Neural cell (in vitro differentiated cells): Measurements from ENCODE around the gene CAMK2D. TPM values are rescaled to one million over a fixed set of nuclear protein-coding genes. Genes with fewer than 3 reads are reported as not detected.

ENCODE experiments used
- H2AFZ ChIP-seq: fragments of 200-600, 300-800 bp; sonication (generic), shearing (Covaris generic); 2 replicates; pipeline ENCODE4 v1.6.0; 2014; ENCODE audit warnings: low read depth, mild to moderate bottlenecking, antibody characterized with exemption, low read length, moderate library complexity
- H3F3A ChIP-seq: fragments of 200-600 bp; shearing (Covaris generic); 2 replicates; pipeline ENCODE4 v1.6.1; 2016; ENCODE audit warnings: mild to moderate bottlenecking, moderate library complexity, mixed read lengths, antibody characterized with exemption, low read length; ENCODE audit not compliant: insufficient read depth, poor library complexity, severe bottlenecking
- H3K27ac ChIP-seq: fragments of 200-600, 300-800 bp; sonication (generic), shearing (Covaris generic); 2 replicates; pipeline ENCODE4 v1.5.1; 2014; ENCODE audit warnings: mild to moderate bottlenecking, low read length, moderate library complexity
- H3K27me3 ChIP-seq: fragments of 300-800, 200-600 bp; sonication (generic), shearing (Covaris generic); 2 replicates; pipeline ENCODE4 v1.6.0; 2014; ENCODE audit warnings: mild to moderate bottlenecking, low read depth, low read length, moderate library complexity; ENCODE audit not compliant: insufficient read depth
- H3K36me3 ChIP-seq: fragments of 300-800, 200-600 bp; sonication (generic), shearing (Covaris generic); 2 replicates; pipeline ENCODE4 v1.5.1; 2014; ENCODE audit warnings: mild to moderate bottlenecking, antibody characterized with exemption, low read length, moderate library complexity; ENCODE audit not compliant: insufficient read depth
- H3K4me2 ChIP-seq: fragments of 300-800, 200-600 bp; sonication (generic), shearing (Covaris generic); 2 replicates; pipeline ENCODE4 v1.6.0; 2014; ENCODE audit warnings: mild to moderate bottlenecking, low read length
- H3K4me3 ChIP-seq: fragments of 300-800, 200-600 bp; sonication (generic), shearing (Covaris generic); 2 replicates; pipeline ENCODE4 v1.5.1; 2014; ENCODE audit warnings: mild to moderate bottlenecking, low read length, moderate library complexity
- H3K79me2 ChIP-seq: fragments of 200-600 bp; shearing (Covaris generic); replicated peaks from 2 replicates; pipeline ENCODE4 v1.6.0; 2014; ENCODE audit warnings: mild to moderate bottlenecking, low read length, moderate library complexity; ENCODE audit not compliant: insufficient read depth
- H3K9ac ChIP-seq: fragments of 300-800, 200-600 bp; sonication (generic), shearing (Covaris generic); 2 replicates; pipeline ENCODE4 v1.6.1; 2016; ENCODE audit warnings: mild to moderate bottlenecking, low read length, mixed read lengths
- H3K9me2 ChIP-seq: fragments of 200-600 bp; shearing (Covaris generic); 2 replicates; pipeline ENCODE4 v1.6.1; 2016; ENCODE audit warnings: mild to moderate bottlenecking, low read length, mixed read lengths; ENCODE audit not compliant: insufficient read depth
- H3K9me3 ChIP-seq: fragments of 200-600, 300-800 bp; sonication (generic), shearing (Covaris generic); 2 replicates; pipeline ENCODE4 v1.6.1; 2016; ENCODE audit warnings: mild to moderate bottlenecking, mixed run types, low read length, moderate library complexity, mixed read lengths
- H4K20me1 ChIP-seq: fragments of 200-600 bp; shearing (Covaris generic); 2 replicates; pipeline ENCODE4 v1.6.1; 2016; ENCODE audit warnings: mild to moderate bottlenecking, mixed run types; ENCODE audit not compliant: insufficient read depth
- EP300 ChIP-seq: fragments of 450-650 bp; conservative IDR thresholded peaks from 2 replicates; pipeline ENCODE4 v1.6.1; 2014; ENCODE audit warnings: antibody characterized with exemption, mild to moderate bottlenecking, moderate library complexity; ENCODE audit not compliant: poor library complexity, severe bottlenecking
- EZH2 ChIP-seq: fragments of 200-600, 300-800 bp; shearing (Covaris generic), sonication (generic); IDR thresholded peaks from 2 replicates; pipeline ENCODE4 v1.6.1; 2014; ENCODE audit warnings: antibody characterized with exemption, low read length, borderline replicate concordance, mild to moderate bottlenecking; ENCODE audit not compliant: insufficient read depth, poor library complexity, severe bottlenecking
- MXI1 ChIP-seq: fragments of 450-650 bp; conservative IDR thresholded peaks from 2 replicates; pipeline ENCODE4 v1.6.1; 2014; ENCODE audit warnings: antibody characterized with exemption, mild to moderate bottlenecking; ENCODE audit not compliant: poor library complexity, severe bottlenecking
- POLR2AphosphoS5 ChIP-seq: IDR thresholded peaks from 2 replicates; pipeline ENCODE4 v1.6.1; 2012
- RAD21 ChIP-seq: fragments of 450-650 bp; conservative IDR thresholded peaks from 2 replicates; pipeline ENCODE4 v1.6.1; 2014; ENCODE audit warnings: antibody characterized with exemption, mild to moderate bottlenecking, moderate library complexity
- SMC3 ChIP-seq: fragments of 450-650 bp; conservative IDR thresholded peaks from 2 replicates; pipeline ENCODE4 v1.6.1; 2014; ENCODE audit warnings: antibody characterized with exemption, mild to moderate bottlenecking, moderate library complexity; ENCODE audit not compliant: poor library complexity
- TAF1 ChIP-seq: IDR thresholded peaks from 2 replicates; pipeline ENCODE4 v1.6.1; 2012; ENCODE audit warnings: low read depth
- polyA plus RNA-seq: library from polyadenylated mRNA; depleted of rRNA; stranded (reverse); fragments of >200 nt; gene quantifications from 2 replicates; pipeline ENCODE4 v1.2.3, GENCODE V29; 2014
- TF ChIP-seq, protein P1 (sequence below): fragments of 450-650 bp; IDR thresholded peaks from 2 replicates; pipeline ENCODE4 v1.5.1; 2014; ENCODE audit warnings: antibody characterized with exemption, mild to moderate bottlenecking, moderate library complexity; ENCODE audit not compliant: poor library complexity, severe bottlenecking
- TF ChIP-seq, protein P2 (sequence below): IDR thresholded peaks from 2 replicates; pipeline ENCODE4 v1.6.1; 2012; ENCODE audit warnings: borderline replicate concordance

CAMK2D gene
- polyA plus RNA-seq, 1 donor from 2014 or later, result 27.1 TPM

DNA sequence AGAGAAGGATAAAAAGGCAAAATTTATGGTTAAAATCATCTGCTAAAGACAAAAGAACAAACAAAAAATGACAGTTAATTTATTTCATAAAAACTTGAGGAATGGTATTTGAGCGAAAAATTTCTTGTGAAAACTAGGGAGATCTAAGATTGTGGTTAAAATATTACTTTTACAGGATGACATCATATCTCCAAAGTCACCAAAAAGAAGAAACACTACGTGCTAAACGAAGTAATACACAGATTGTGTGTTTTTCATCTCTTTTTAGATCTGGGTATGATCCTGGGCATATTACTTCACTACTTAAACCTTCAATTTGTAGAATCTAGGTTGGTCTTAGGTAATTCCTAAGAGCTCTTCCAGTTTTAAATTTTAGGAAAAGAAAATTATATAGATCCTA, 107.7 kb downstream of the CAMK2D start:
- H3K27ac ChIP-seq, result no peak overlapping the region
- no peaks in the 10 kb centered on the region for H3K9me3 ChIP-seq

DNA sequence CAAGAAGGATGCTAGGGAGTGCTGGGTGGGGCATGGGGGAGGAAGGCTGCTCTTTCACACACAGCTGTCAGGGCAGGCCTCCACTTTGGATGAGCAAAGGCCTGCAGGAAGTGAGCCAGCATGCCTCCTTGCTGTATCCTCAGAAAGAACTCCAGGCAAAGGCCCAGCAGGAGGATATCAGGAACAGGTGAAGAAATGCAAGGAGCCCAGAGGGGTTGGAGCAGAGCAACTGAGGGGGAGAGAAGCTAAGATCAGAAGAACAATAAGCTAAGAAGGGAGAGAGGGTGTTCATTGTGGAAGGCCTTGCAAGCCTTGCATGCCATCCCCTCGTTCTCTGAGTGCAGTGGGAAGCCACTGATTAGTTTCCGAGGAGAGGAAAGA, 115.1 kb downstream of the CAMK2D start:
- Histone ChIP-seq H3K4me2 (no peak overlapping the region), H3K4me3 (no peak overlapping the region), H3K79me2 (no peaks in the 10 kb centered on the region), H2AFZ (no peak overlapping the region), H3K9me2 (no peaks in the 10 kb centered on the region), H3K9me3 (no peaks in the 10 kb centered on the region), H3K36me3 (no peaks in the 10 kb centered on the region), H4K20me1 (no peaks in the 10 kb centered on the region), H3F3A (no peaks in the 10 kb centered on the region), H3K27ac (no peak overlapping the region), H3K27me3 (no peaks in the 10 kb centered on the region), H3K9ac (no peak overlapping the region)
- no peak for TF ChIP-seq RAD21
- TF ChIP-seq POLR2AphosphoS5, result no peak
- no peak for TF ChIP-seq EP300
- TF ChIP-seq EZH2, result no peak
- TF ChIP-seq SMC3, result no peak
- TF ChIP-seq, protein P1, sequence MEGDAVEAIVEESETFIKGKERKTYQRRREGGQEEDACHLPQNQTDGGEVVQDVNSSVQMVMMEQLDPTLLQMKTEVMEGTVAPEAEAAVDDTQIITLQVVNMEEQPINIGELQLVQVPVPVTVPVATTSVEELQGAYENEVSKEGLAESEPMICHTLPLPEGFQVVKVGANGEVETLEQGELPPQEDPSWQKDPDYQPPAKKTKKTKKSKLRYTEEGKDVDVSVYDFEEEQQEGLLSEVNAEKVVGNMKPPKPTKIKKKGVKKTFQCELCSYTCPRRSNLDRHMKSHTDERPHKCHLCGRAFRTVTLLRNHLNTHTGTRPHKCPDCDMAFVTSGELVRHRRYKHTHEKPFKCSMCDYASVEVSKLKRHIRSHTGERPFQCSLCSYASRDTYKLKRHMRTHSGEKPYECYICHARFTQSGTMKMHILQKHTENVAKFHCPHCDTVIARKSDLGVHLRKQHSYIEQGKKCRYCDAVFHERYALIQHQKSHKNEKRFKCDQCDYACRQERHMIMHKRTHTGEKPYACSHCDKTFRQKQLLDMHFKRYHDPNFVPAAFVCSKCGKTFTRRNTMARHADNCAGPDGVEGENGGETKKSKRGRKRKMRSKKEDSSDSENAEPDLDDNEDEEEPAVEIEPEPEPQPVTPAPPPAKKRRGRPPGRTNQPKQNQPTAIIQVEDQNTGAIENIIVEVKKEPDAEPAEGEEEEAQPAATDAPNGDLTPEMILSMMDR, result no peak
- no peak for TF ChIP-seq TAF1
- TF ChIP-seq, protein P2, sequence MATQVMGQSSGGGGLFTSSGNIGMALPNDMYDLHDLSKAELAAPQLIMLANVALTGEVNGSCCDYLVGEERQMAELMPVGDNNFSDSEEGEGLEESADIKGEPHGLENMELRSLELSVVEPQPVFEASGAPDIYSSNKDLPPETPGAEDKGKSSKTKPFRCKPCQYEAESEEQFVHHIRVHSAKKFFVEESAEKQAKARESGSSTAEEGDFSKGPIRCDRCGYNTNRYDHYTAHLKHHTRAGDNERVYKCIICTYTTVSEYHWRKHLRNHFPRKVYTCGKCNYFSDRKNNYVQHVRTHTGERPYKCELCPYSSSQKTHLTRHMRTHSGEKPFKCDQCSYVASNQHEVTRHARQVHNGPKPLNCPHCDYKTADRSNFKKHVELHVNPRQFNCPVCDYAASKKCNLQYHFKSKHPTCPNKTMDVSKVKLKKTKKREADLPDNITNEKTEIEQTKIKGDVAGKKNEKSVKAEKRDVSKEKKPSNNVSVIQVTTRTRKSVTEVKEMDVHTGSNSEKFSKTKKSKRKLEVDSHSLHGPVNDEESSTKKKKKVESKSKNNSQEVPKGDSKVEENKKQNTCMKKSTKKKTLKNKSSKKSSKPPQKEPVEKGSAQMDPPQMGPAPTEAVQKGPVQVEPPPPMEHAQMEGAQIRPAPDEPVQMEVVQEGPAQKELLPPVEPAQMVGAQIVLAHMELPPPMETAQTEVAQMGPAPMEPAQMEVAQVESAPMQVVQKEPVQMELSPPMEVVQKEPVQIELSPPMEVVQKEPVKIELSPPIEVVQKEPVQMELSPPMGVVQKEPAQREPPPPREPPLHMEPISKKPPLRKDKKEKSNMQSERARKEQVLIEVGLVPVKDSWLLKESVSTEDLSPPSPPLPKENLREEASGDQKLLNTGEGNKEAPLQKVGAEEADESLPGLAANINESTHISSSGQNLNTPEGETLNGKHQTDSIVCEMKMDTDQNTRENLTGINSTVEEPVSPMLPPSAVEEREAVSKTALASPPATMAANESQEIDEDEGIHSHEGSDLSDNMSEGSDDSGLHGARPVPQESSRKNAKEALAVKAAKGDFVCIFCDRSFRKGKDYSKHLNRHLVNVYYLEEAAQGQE, result no peak
- TF ChIP-seq MXI1, result no peak

More for the DNA sequence above, 107.7 kb downstream of the CAMK2D start:
- Histone ChIP-seq H3K4me2 (no peak overlapping the region), H3K9ac (no peak overlapping the region), H3K9me2 (no peaks in the 10 kb centered on the region), H2AFZ (no peak overlapping the region), H3K79me2 (no peaks in the 10 kb centered on the region), H3K4me3 (no peak overlapping the region), H3K27me3 (no peaks in the 10 kb centered on the region), H3K36me3 (no peaks in the 10 kb centered on the region), H4K20me1 (no peaks in the 10 kb centered on the region), H3F3A (no peaks in the 10 kb centered on the region)
- TF ChIP-seq EZH2 (no peak), SMC3 (no peak), TAF1 (no peak), POLR2AphosphoS5 (no peak), RAD21 (no peak), MXI1 (no peak), EP300 (no peak)
- TF ChIP-seq, protein P1, result no peak
- TF ChIP-seq, protein P2, result no peak
